DMS 273 treated with DMSO at 0.1 percent for 48 hours (cell line): ENCODE measurements around the gene UNC13B.
"Not testable (repeated sequence)": the region's sequence is repeated elsewhere in the genome, so short reads cannot be mapped to it uniquely, and the experiment has no call there.

ENCODE experiments used
- DNase-seq: peaks from one replicate; lab custom pipeline; 2025; lab: John Stamatoyannopoulos, UW

The UNC13B gene

GRCh38 chr9:35380039-35380438, 218.2 kb downstream of the UNC13B start:
- no peak for DNase-seq

- no peak for DNase-seq
These were observed 218.8 kb downstream of the UNC13B start for GRCh38 chr9:35380619-35381018.

- no peak for DNase-seq
These were observed 223.2 kb downstream of the UNC13B start for GRCh38 chr9:35385042-35385441.

- no peak for DNase-seq
These were observed 233.4 kb downstream of the UNC13B start for GRCh38 chr9:35395076-35395705.

- DNase-seq = no peak
These were observed 233.9 kb downstream of the UNC13B start for GRCh38 chr9:35395706-35396101.

GRCh38 chr9:35396560-35397215, 234.9 kb downstream of the UNC13B start:
- DNase-seq = no peak

GRCh38 chr9:35397216-35397698, 235.4 kb downstream of the UNC13B start:
- DNase-seq = no peak

GRCh38 chr9:35397923-35398322, 236.1 kb downstream of the UNC13B start:
- DNase-seq = no peak

GRCh38 chr9:35398651-35399335, 237.0 kb downstream of the UNC13B start:
- DNase-seq = no peak

GRCh38 chr9:35404865-35405264, 243.1 kb downstream of the UNC13B start:
- no peak for DNase-seq

GRCh38 chr9:35406183-35406959, 244.6 kb downstream of the UNC13B start:
- no peak for DNase-seq

GRCh38 chr9:35407846-35408245, 246.0 kb downstream of the UNC13B start:
- no peak for DNase-seq

GRCh38 chr9:35409434-35409833, 247.6 kb downstream of the UNC13B start:
- DNase-seq = not testable (repeated sequence)

GRCh38 chr9:35414889-35415288, 253.1 kb downstream of the UNC13B start:
- DNase-seq = no peak

GRCh38 chr9:35415402-35416097, 253.7 kb downstream of the UNC13B start:
- no peak for DNase-seq

- no peak for DNase-seq
These were observed 254.3 kb downstream of the UNC13B start for GRCh38 chr9:35416098-35416427.

GRCh38 chr9:35422346-35422745, 260.5 kb downstream of the UNC13B start:
- DNase-seq = no peak

GRCh38 chr9:35422753-35423152, 260.9 kb downstream of the UNC13B start:
- no peak for DNase-seq

GRCh38 chr9:35423499-35423898, 261.7 kb downstream of the UNC13B start:
- DNase-seq = no peak

- no peak for DNase-seq
These were observed 262.8 kb downstream of the UNC13B start for GRCh38 chr9:35424356-35425352.

GRCh38 chr9:35426627-35427026, 264.8 kb downstream of the UNC13B start:
- DNase-seq = no peak
